LNCaP clone FGC (cell line): ENCODE measurements around the gene FRS3.
A peak's percentile ranks its signal among the peaks of the same experiment; 100 is the strongest.

Experiments used
- DNase-seq: peaks from one replicate; pipeline ENCODE4 v3.0.0-alpha.2; 2011; ENCODE audit warnings: low read depth
- H3K4me3 ChIP-seq: 2 replicates; pipeline ENCODE4 v1.5.1; 2011; ENCODE audit warnings: mild to moderate bottlenecking, low read depth, low read length, control low read depth
- TF ChIP-seq, protein P1 (sequence below): IDR thresholded peaks from 2 replicates; pipeline ENCODE4 v1.5.1; 2012; ENCODE audit warnings: mild to moderate bottlenecking; ENCODE audit not compliant: control insufficient read depth, insufficient read depth; ENCODE audit errors: extremely low read depth

Gene FRS3, protein sequence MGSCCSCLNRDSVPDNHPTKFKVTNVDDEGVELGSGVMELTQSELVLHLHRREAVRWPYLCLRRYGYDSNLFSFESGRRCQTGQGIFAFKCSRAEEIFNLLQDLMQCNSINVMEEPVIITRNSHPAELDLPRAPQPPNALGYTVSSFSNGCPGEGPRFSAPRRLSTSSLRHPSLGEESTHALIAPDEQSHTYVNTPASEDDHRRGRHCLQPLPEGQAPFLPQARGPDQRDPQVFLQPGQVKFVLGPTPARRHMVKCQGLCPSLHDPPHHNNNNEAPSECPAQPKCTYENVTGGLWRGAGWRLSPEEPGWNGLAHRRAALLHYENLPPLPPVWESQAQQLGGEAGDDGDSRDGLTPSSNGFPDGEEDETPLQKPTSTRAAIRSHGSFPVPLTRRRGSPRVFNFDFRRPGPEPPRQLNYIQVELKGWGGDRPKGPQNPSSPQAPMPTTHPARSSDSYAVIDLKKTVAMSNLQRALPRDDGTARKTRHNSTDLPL

DNA sequence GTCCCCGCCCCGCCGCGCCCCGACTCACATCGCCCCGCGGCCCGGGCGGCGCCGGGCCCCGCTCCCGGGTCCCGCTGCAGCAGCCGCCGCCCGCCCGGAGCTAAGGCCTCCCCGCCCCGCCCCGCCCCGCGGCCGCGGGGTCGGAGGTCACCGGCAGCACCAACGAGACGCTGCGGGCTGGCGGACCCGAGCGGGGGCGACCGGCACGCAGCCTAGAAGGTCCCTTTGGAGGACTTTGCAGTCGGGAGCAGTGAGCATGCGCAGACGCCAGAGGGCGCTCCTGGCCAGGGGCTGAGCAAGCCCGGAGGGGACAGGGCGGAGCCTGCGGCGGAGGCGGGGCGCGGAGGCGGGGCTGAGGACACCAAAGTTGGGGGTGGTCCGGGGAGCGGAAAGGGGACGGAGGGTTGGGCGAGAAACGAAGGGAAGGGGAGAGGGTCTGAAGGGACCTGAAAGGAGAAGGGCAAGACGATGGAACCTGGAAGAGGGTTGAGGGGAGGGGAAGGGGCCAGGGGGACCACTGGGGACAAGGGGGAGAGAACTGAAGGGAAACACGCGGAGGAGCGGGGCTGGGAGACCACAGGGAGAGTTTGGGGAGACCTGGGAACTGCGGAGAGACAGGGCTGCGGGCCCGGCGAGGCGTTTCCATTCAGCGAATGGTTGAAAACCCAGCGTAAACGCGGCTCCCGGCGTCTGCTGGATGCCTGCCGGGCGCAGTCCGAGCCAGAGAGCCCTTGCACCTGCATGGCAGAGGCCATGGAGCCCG lies at the start of gene FRS3:
Gene FRS3, minus strand, starts transcription at position 113 of the 763 bp plus-strand sequence. CDS start 2,913 bp downstream, outside the sequence.
- TF ChIP-seq, protein P1, sequence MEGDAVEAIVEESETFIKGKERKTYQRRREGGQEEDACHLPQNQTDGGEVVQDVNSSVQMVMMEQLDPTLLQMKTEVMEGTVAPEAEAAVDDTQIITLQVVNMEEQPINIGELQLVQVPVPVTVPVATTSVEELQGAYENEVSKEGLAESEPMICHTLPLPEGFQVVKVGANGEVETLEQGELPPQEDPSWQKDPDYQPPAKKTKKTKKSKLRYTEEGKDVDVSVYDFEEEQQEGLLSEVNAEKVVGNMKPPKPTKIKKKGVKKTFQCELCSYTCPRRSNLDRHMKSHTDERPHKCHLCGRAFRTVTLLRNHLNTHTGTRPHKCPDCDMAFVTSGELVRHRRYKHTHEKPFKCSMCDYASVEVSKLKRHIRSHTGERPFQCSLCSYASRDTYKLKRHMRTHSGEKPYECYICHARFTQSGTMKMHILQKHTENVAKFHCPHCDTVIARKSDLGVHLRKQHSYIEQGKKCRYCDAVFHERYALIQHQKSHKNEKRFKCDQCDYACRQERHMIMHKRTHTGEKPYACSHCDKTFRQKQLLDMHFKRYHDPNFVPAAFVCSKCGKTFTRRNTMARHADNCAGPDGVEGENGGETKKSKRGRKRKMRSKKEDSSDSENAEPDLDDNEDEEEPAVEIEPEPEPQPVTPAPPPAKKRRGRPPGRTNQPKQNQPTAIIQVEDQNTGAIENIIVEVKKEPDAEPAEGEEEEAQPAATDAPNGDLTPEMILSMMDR = peak; percentile 99
- peak within 1 kb of the TSS; percentile 77 for H3K4me3 ChIP-seq
- DNase-seq = peak; percentile 72

DNA sequence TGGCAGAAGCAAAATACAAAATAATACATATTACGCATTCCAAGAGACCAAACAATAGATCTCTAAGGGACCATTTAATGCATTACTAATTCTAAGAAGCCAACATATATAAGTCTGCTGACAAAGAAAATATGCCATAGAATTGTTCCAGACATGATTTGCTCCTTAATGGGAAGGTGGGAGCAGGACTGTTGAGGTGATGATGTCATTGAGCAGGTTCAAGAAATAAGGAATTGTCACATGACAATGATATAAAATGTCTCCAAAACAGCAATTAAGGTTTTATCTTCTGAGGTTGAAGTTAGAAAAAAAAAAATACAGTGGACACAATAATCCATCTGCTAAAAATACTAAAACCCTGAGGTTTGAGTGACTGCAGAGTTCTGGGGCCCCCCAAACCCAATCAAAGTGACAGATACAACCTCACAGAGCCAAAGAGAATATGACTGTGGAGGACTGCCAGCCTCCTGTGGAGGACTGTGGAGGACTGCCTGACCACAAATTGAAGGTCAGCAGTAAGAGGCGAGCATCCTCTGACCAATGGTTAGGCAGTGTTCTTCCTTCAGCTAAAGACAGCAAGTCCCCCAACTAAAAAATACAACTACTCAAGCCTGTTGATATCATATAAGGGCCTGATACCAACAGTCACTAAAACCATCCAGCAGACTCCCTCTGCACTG lies 46.8 kb upstream of the FRS3 start:
- no peak overlapping the region for H3K4me3 ChIP-seq
- TF ChIP-seq, protein P1 = no peak
- DNase-seq = no peak

DNA sequence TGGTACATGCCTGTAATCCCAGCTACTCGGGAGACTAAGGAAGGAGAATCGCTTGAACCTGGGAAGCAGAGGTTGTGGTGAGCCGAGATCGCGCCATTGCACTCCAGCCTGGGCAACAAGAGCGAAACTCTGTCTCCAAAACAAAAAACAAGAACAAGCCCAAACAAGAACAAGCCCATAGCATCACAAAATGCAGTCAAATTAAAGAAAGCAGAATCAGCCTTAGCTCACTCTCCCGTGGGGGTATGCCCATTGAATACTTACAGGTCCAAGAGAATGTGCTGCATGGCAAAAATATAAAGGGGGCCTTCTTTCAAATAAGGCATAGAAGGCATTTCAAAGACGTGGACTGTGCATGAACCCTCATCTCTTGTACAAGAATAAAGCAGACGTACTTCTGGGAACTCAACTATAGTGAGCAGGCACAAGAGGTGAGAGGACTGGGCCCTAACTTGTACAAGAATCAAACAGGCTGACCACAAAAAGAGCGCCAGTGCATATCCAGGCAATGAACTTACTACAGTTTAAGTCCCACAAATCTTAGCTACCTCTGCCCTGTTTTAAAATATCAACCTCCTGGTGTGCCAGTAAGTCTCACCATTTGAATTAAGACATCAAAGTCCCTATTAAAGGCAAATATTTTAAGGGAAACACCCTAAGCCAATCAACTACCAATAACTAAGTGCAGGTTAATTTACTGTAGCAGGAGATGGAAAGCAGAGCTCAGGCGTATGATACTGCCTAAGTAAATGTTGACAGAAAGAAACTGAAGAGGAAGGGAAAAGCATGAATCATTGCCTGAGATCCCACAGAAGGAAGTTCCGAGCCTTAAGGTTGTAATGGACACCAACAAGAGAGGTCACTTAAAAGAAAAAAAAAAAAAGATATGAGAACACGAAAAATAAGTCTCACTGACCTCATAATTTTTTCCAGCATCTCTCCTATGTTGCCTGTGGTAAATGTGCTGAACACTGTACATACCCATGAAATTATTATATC lies 45.2 kb upstream of the FRS3 start:
- no peak overlapping the region for H3K4me3 ChIP-seq
- DNase-seq = peak; percentile 85
- TF ChIP-seq, protein P1 = no peak

DNA sequence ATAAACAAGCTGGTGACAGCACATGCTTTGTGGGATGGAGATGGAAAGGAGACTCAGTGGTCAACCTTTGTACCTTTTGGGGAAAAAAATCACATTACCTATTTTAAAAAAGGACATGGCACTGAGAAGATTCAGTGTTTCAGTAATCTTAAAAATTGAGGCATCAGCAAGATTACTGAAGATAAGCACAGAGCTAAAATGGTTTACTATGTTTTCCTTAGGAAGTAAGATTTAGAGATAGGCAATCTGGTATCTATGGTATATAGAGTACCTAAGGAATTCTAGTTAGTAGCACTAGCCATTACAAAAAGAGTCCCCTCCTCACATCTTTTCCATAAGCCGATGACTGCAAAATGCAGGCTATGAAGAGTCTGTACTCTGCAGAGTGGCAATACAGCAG lies 43.5 kb upstream of the FRS3 start:
- no peak overlapping the region for H3K4me3 ChIP-seq
- no peak for DNase-seq

DNA sequence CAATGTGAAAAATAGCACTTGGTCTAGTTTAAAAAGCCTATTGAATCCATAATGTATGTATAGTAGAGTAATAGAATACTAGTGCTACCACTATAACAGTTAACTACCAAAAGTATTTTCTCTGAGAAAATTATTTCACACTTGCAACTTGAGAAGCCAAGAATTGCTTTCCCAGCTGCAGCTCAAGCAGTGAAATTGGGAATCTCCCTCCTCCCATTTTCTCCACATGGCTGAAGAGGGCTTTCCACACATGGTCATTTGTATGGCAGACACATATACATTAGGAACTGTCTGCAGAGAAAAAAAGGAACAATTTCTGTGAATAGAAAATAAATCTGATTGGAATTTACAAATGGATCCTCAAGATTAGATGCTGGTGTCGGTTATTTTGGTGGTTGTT lies 42.3 kb upstream of the FRS3 start:
- no peak overlapping the region for H3K4me3 ChIP-seq
- DNase-seq = no peak
- TF ChIP-seq, protein P1 = no peak

More for the DNA sequence above, 43.5 kb upstream of the FRS3 start:
- TF ChIP-seq, protein P1 = no peak

DNA sequence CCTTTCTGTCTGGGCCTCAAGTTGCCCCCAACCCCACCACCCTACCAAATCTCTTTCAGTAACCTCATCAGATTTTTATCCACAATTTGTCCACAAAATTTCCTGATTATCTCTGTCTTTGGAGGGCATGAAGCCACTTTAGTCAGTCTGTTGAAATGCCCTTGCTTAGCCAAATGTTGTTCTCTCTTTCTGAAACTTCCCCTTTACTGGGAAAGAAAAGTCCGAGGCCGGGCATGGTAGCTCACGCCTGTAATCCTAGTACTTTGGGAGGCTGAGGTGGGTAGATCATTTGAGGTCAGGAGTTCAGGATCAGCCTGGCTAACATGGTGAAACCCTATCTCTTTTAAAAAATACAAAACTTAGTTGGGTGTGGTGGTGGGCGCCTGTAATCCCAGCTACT lies 41.6 kb upstream of the FRS3 start:
- no peak overlapping the region for H3K4me3 ChIP-seq
- TF ChIP-seq, protein P1 = no peak
- no peak for DNase-seq
